ENCODE results near the gene HEXB. TPM values are rescaled to one million over a fixed set of nuclear protein-coding genes. Genes with fewer than 3 reads are reported as not detected.

The HEXB gene
- total RNA-seq, 4 donors from 2014 or later = 101 to 128 (median 113) TPM

DNA sequence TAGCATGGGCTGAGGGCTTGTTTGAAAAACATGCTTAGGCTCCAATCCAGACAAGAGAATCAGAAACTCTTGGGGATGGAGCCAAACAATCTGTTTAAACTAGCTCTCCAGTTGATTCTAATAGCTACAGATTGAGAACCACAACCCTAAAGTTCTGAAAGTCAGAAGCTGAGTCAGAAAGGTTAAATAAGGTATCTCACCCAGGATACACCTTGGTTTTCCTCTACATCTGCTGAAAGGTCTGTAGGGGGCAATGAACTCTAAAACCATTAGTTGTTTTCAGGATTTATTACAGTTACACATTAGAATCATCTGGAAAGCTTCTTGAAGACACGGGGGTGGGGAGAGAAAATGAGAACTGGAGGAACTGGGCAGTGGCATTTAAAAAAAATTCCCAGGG, 76.2 kb downstream of the HEXB start:
- Histone ChIP-seq H3K27ac (replicated peaks in 1 of 4) (no peak overlapping the region), H3K9me3 (no peaks in the 10 kb centered on the region), H3K27me3 (no peaks in the 10 kb centered on the region), H3K4me3 (no peak overlapping the region), H3K4me1 (peaks cover 15 to 30% (median 23%) of the 10 kb centered on the region in 4 donors), H3K36me3 (peaks cover 13 to 64% (median 46%) of the 10 kb centered on the region in 4 donors)
- no peak for TF ChIP-seq POLR2AphosphoS5 (IDR thresholded peaks at IDR 0.05)
- TF ChIP-seq EP300 (IDR thresholded peaks at IDR 0.05) = no peak
- TF ChIP-seq, protein P1, sequence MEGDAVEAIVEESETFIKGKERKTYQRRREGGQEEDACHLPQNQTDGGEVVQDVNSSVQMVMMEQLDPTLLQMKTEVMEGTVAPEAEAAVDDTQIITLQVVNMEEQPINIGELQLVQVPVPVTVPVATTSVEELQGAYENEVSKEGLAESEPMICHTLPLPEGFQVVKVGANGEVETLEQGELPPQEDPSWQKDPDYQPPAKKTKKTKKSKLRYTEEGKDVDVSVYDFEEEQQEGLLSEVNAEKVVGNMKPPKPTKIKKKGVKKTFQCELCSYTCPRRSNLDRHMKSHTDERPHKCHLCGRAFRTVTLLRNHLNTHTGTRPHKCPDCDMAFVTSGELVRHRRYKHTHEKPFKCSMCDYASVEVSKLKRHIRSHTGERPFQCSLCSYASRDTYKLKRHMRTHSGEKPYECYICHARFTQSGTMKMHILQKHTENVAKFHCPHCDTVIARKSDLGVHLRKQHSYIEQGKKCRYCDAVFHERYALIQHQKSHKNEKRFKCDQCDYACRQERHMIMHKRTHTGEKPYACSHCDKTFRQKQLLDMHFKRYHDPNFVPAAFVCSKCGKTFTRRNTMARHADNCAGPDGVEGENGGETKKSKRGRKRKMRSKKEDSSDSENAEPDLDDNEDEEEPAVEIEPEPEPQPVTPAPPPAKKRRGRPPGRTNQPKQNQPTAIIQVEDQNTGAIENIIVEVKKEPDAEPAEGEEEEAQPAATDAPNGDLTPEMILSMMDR (IDR thresholded peaks at IDR 0.05) = no peak
- TF ChIP-seq POLR2A (IDR thresholded peaks at IDR 0.05; ENCODE audit: low read depth) = no peak
- intact Hi-C loops (cut with DNase I) = no loop called here
- no peak for DNase-seq (ENCODE audit: extremely low spot score)
- WGBS = 91% methylated on average over 1 of the region's 1 CpG

DNA sequence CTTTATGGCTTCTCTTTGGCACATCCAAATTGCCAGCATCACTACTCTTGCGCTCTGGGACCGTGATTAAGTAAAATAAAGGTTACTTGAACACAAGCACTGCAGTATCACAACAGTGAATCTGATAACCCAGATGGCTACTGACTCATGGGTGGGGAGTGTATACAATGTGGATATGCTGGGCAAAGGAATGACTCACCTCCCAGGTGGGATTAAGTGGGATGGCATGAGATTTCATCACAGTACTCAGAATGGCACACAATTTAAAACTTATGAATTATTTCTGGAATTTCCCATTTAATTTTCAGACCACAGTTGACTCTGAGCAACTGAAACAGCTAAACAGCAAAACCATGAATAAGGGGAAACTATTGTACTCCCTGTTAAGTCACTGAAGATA, 77.6 kb downstream of the HEXB start:
- Histone ChIP-seq H3K4me3 (no peak overlapping the region), H3K36me3 (peaks cover 6 to 50% (median 33%) of the 10 kb centered on the region in 4 donors), H3K4me1 (peaks cover 16 to 32% (median 24%) of the 10 kb centered on the region in 4 donors), H3K9me3 (no peaks in the 10 kb centered on the region), H3K27me3 (no peaks in the 10 kb centered on the region), H3K27ac (replicated peaks in 1 of 4) (no peak overlapping the region)
- WGBS = 95% methylated on average over 2 of the region's 2 CpGs
- intact Hi-C loops (cut with DNase I) = no loop called here
- no peak for DNase-seq (ENCODE audit: extremely low spot score)
- TF ChIP-seq, protein P1 (IDR thresholded peaks at IDR 0.05) = no peak
- TF ChIP-seq EP300 (IDR thresholded peaks at IDR 0.05) (no peak), POLR2A (IDR thresholded peaks at IDR 0.05; ENCODE audit: low read depth) (no peak), POLR2AphosphoS5 (IDR thresholded peaks at IDR 0.05) (no peak)

DNA sequence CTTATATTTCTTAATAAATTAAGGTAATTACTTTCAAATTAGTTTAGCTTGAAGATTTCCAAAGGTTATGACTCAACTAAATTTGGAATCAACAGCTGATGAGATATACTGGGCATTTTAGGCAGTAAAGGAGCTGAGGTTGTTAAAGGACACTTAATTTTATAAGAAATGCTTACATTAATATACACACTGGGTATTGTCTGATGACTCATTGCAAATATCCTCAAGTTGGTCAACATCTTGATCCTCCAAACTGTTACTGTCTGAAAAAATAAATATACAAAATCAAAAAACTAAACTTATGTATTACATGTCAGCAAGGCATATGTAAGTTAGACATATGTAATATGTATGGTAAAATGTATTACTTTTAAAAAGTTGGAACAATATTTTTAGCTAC, 78.5 kb downstream of the HEXB start:
- peaks cover 24 to 41% (median 32%) of the 10 kb centered on the region in 4 donors for H3K4me1 ChIP-seq
- peaks cover 2 to 41% (median 26%) of the 10 kb centered on the region in 4 donors for H3K36me3 ChIP-seq
- H3K9me3 ChIP-seq = no peaks in the 10 kb centered on the region
- TF ChIP-seq POLR2A (IDR thresholded peaks at IDR 0.05; ENCODE audit: low read depth) (no peak), EP300 (IDR thresholded peaks at IDR 0.05) (no peak), POLR2AphosphoS5 (IDR thresholded peaks at IDR 0.05) (no peak)
- TF ChIP-seq, protein P1 (IDR thresholded peaks at IDR 0.05) = no peak
- DNase-seq (ENCODE audit: extremely low spot score) = no peak
- H3K27ac ChIP-seq (replicated peaks in 1 of 4) = no peak overlapping the region
- H3K27me3 ChIP-seq = no peaks in the 10 kb centered on the region
- intact Hi-C loops (cut with DNase I) = no loop called here
- no peak overlapping the region for H3K4me3 ChIP-seq

DNA sequence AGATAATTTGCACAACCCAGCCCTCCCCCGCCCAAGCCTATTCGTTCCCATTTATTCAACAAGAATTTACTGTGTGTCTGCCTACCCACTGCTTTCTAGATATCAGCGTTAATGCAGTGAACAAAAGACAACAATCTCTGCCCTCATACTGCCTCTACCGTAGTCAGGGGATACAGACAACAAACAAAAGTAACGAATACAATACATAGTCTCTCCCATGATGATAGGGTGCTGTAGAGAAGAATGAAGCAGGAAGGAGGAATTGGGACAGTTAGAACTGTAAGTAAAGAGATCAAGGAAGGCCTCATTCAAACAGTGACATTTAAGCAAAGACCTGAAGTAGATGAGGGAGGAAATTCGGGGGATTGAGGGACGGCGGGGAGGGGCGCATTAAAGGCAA, 80.2 kb downstream of the HEXB start:
- no peaks in the 10 kb centered on the region for H3K9me3 ChIP-seq
- intact Hi-C loops (cut with DNase I) = loop anchor here (5.0 kb wide), 2 partner anchors 152 to 287 kb away; partner anchors contain the start of gene GCNT4
- peaks cover 0 to 44% (median 26%) of the 10 kb centered on the region in 4 donors for H3K36me3 ChIP-seq
- no peak overlapping the region for H3K27ac ChIP-seq (replicated peaks in 1 of 4)
- H3K27me3 ChIP-seq = no peaks in the 10 kb centered on the region
- no peak overlapping the region for H3K4me3 ChIP-seq
- 76% methylated on average over 9 of the region's 9 CpGs for WGBS
- DNase-seq (ENCODE audit: extremely low spot score) = no peak
- H3K4me1 ChIP-seq = peaks cover 24 to 41% (median 33%) of the 10 kb centered on the region in 4 donors
- TF ChIP-seq EP300 (IDR thresholded peaks at IDR 0.05) (no peak), POLR2A (IDR thresholded peaks at IDR 0.05; ENCODE audit: low read depth) (no peak), POLR2AphosphoS5 (IDR thresholded peaks at IDR 0.05) (no peak)
- TF ChIP-seq, protein P1 (IDR thresholded peaks at IDR 0.05) = no peak

DNA sequence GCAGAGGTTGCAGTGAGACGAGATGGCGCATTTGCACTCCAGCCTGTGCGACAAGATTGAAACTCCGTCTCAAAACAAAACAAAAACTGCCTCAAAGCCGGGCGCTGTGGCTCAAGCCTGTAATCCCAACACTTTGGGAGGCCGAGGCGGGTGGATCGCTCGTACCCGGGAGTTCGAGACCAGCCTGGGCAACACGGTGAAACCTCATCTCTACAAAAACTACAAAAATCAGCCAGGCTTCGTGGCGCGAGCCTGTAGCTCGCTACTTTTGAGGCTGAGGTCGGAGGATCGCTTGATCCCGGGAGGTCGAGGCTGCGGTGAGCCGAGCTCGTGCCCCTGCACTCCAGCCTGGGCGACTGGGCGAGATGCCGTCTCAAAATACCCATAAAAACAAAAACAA, 80.9 kb downstream of the HEXB start:
- DNase-seq (ENCODE audit: extremely low spot score) = no peak
- WGBS = 68% methylated on average over 27 of the region's 27 CpGs
- no peaks in the 10 kb centered on the region for H3K9me3 ChIP-seq
- H3K4me1 ChIP-seq = peaks cover 24 to 40% (median 33%) of the 10 kb centered on the region in 4 donors
- H3K27me3 ChIP-seq = no peaks in the 10 kb centered on the region
- H3K27ac ChIP-seq (replicated peaks in 1 of 4) = peak overlapping the region; percentile 77 to 87 (median 86)
- TF ChIP-seq, protein P1 (IDR thresholded peaks at IDR 0.05) = no peak
- TF ChIP-seq POLR2AphosphoS5 (IDR thresholded peaks at IDR 0.05) = no peak
- TF ChIP-seq EP300 (IDR thresholded peaks at IDR 0.05) = no peak
- TF ChIP-seq POLR2A (IDR thresholded peaks at IDR 0.05; ENCODE audit: low read depth) = no peak
- intact Hi-C loops (cut with DNase I) = loop anchor here (5.0 kb wide), 2 partner anchors 151 to 286 kb away; partner anchors contain the start of gene GCNT4
- H3K36me3 ChIP-seq = peaks cover 5 to 45% (median 29%) of the 10 kb centered on the region in 4 donors
- H3K4me3 ChIP-seq = peak overlapping the region; percentile 77 to 87 (median 81)

All from esophagus muscularis mucosa (tissue), 4 donors.